ENCODE measurements around the gene SNCAIP. TPM values are rescaled to one million over a fixed set of nuclear protein-coding genes. Genes with fewer than 3 reads are reported as not detected.

The SNCAIP gene
- total RNA-seq = 0.09 and 0.14 TPM in 2 replicates

DNA sequence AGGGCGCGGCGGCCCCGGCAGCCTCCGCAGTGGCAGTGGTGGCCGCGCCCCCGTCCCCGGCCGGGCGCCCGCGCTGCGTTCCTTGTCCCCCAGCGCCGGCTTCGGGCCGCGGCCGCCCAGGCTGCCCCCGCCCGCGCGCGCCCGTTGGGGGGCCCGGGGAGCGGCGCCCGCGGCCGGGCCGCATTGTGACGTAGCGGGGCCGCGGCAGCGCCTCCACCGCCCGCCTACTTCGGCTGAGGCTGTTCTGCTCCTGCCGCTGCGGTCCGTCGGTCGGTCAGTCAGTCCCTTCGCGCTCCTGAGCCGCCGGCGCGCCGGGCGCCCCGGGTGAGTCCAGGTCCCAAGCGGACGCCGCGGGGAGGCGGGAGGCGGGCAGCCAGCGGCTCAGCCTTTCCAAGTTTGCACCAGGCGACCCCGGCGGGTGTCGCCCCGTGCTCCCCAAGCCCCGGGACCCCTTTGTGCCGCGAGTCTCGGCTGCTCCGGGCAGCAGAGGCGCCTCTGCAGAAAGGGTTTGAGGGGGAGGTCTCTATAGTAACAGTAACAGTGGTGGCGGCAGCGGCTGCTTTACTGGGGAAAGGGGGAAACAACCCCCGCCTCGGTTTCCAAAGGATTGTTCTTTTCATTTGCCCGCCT is at the start of gene SNCAIP:
SNCAIP (plus strand) TSS at position 277 of the 630 bp plus-strand sequence. CDS start 78,898 bp downstream, outside the sequence.

Other genes starting within 250 kb of the SNCAIP start
- 1.3 and 3.4 TPM in 2 replicates for gene LOX, start 234.0 kb upstream of the SNCAIP start, total RNA-seq
- gene ZNF474, start 182.7 kb upstream of the SNCAIP start, total RNA-seq = 1.1 TPM in 1 of 2 replicates, not detected in the other